Measurements from ENCODE around the gene ALAS1. TPM values are rescaled to one million over a fixed set of nuclear protein-coding genes. Genes with fewer than 3 reads are reported as not detected.

Gene ALAS1
- total RNA-seq, 1 donor: 20.4 TPM

GRCh38 chr3:52203701-52204100 is 5.7 kb downstream of the ALAS1 start:
- no peaks in the 10 kb centered on the region for H3K9me3 ChIP-seq (ENCODE audit: low read depth, low read length)
- H3K4me3 ChIP-seq (ENCODE audit: low read length): no peak overlapping the region
- H3K4me1 ChIP-seq (ENCODE audit: insufficient read depth, low read length): peaks cover 64% of the 10 kb centered on the region
- no peaks in the 10 kb centered on the region for H3K27me3 ChIP-seq (ENCODE audit: insufficient read depth, low read length)

GRCh38 chr3:52204337-52205073 is 6.5 kb downstream of the ALAS1 start:
- Histone ChIP-seq H3K9me3 (ENCODE audit: low read depth, low read length) (no peaks in the 10 kb centered on the region), H3K27me3 (ENCODE audit: insufficient read depth, low read length) (no peaks in the 10 kb centered on the region), H3K4me1 (ENCODE audit: insufficient read depth, low read length) (peaks cover 56% of the 10 kb centered on the region), H3K4me3 (ENCODE audit: low read length) (no peak overlapping the region)

GRCh38 chr3:52205727-52206372 is 7.9 kb downstream of the ALAS1 start:
- H3K4me3 ChIP-seq (ENCODE audit: low read length): no peak overlapping the region
- H3K4me1 ChIP-seq (ENCODE audit: insufficient read depth, low read length): peaks cover 57% of the 10 kb centered on the region
- no peaks in the 10 kb centered on the region for H3K27me3 ChIP-seq (ENCODE audit: insufficient read depth, low read length)
- no peaks in the 10 kb centered on the region for H3K9me3 ChIP-seq (ENCODE audit: low read depth, low read length)

- Histone ChIP-seq H3K4me3 (ENCODE audit: low read length) (no peak overlapping the region), H3K4me1 (ENCODE audit: insufficient read depth, low read length) (peaks cover 45% of the 10 kb centered on the region), H3K9me3 (ENCODE audit: low read depth, low read length) (no peaks in the 10 kb centered on the region), H3K27me3 (ENCODE audit: insufficient read depth, low read length) (no peaks in the 10 kb centered on the region)
Measured at GRCh38 chr3:52208556-52208955, 10.6 kb downstream of the ALAS1 start.

GRCh38 chr3:52210037-52210436 is 12.1 kb downstream of the ALAS1 start:
- no peaks in the 10 kb centered on the region for H3K9me3 ChIP-seq (ENCODE audit: low read depth, low read length)
- H3K4me1 ChIP-seq (ENCODE audit: insufficient read depth, low read length): peaks cover 31% of the 10 kb centered on the region
- H3K4me3 ChIP-seq (ENCODE audit: low read length): no peak overlapping the region

GRCh38 chr3:52210550-52211046 is 12.6 kb downstream of the ALAS1 start:
- no peaks in the 10 kb centered on the region for H3K9me3 ChIP-seq (ENCODE audit: low read depth, low read length)
- H3K4me1 ChIP-seq (ENCODE audit: insufficient read depth, low read length): peaks cover 29% of the 10 kb centered on the region
- no peak overlapping the region for H3K4me3 ChIP-seq (ENCODE audit: low read length)

More at GRCh38 chr3:52210037-52210436, 12.1 kb downstream of the ALAS1 start:
- H3K27me3 ChIP-seq (ENCODE audit: insufficient read depth, low read length): no peaks in the 10 kb centered on the region

GRCh38 chr3:52211268-52211891 is 13.4 kb downstream of the ALAS1 start:
- H3K9me3 ChIP-seq (ENCODE audit: low read depth, low read length): no peaks in the 10 kb centered on the region
- no peak overlapping the region for H3K4me3 ChIP-seq (ENCODE audit: low read length)
- H3K27me3 ChIP-seq (ENCODE audit: insufficient read depth, low read length): no peaks in the 10 kb centered on the region
- peaks cover 35% of the 10 kb centered on the region for H3K4me1 ChIP-seq (ENCODE audit: insufficient read depth, low read length)

More at GRCh38 chr3:52210550-52211046, 12.6 kb downstream of the ALAS1 start:
- H3K27me3 ChIP-seq (ENCODE audit: insufficient read depth, low read length): no peaks in the 10 kb centered on the region

GRCh38 chr3:52213005-52213404 is 15.0 kb downstream of the ALAS1 start:
- H3K27me3 ChIP-seq (ENCODE audit: insufficient read depth, low read length): no peaks in the 10 kb centered on the region
- no peak overlapping the region for H3K4me3 ChIP-seq (ENCODE audit: low read length)
- H3K4me1 ChIP-seq (ENCODE audit: insufficient read depth, low read length): peaks cover 51% of the 10 kb centered on the region
- H3K9me3 ChIP-seq (ENCODE audit: low read depth, low read length): no peaks in the 10 kb centered on the region

- Histone ChIP-seq H3K4me1 (ENCODE audit: insufficient read depth, low read length) (peaks cover 60% of the 10 kb centered on the region), H3K9me3 (ENCODE audit: low read depth, low read length) (no peaks in the 10 kb centered on the region), H3K4me3 (ENCODE audit: low read length) (no peak overlapping the region), H3K27me3 (ENCODE audit: insufficient read depth, low read length) (no peaks in the 10 kb centered on the region)
Measured at GRCh38 chr3:52213901-52214300, 15.9 kb downstream of the ALAS1 start.

GRCh38 chr3:52215351-52215750 is 17.4 kb downstream of the ALAS1 start:
- Histone ChIP-seq H3K4me1 (ENCODE audit: insufficient read depth, low read length) (peaks cover 64% of the 10 kb centered on the region), H3K27me3 (ENCODE audit: insufficient read depth, low read length) (no peaks in the 10 kb centered on the region), H3K4me3 (ENCODE audit: low read length) (no peak overlapping the region), H3K9me3 (ENCODE audit: low read depth, low read length) (no peaks in the 10 kb centered on the region)

- Histone ChIP-seq H3K27me3 (ENCODE audit: insufficient read depth, low read length) (no peaks in the 10 kb centered on the region), H3K4me3 (ENCODE audit: low read length) (no peak overlapping the region), H3K4me1 (ENCODE audit: insufficient read depth, low read length) (peaks cover 64% of the 10 kb centered on the region), H3K9me3 (ENCODE audit: low read depth, low read length) (no peaks in the 10 kb centered on the region)
Measured at GRCh38 chr3:52216585-52217408, 18.8 kb downstream of the ALAS1 start.

- Histone ChIP-seq H3K9me3 (ENCODE audit: low read depth, low read length) (no peaks in the 10 kb centered on the region), H3K4me3 (ENCODE audit: low read length) (no peak overlapping the region), H3K27me3 (ENCODE audit: insufficient read depth, low read length) (no peaks in the 10 kb centered on the region), H3K4me1 (ENCODE audit: insufficient read depth, low read length) (peaks cover 63% of the 10 kb centered on the region)
Measured at GRCh38 chr3:52217409-52217805, 19.4 kb downstream of the ALAS1 start.

- H3K4me3 ChIP-seq (ENCODE audit: low read length): no peak overlapping the region
- H3K27me3 ChIP-seq (ENCODE audit: insufficient read depth, low read length): no peaks in the 10 kb centered on the region
- H3K4me1 ChIP-seq (ENCODE audit: insufficient read depth, low read length): peaks cover 66% of the 10 kb centered on the region
- H3K9me3 ChIP-seq (ENCODE audit: low read depth, low read length): no peaks in the 10 kb centered on the region
Measured at GRCh38 chr3:52218026-52218425, 20.1 kb downstream of the ALAS1 start.

- Histone ChIP-seq H3K4me1 (ENCODE audit: insufficient read depth, low read length) (peaks cover 68% of the 10 kb centered on the region), H3K27me3 (ENCODE audit: insufficient read depth, low read length) (no peaks in the 10 kb centered on the region), H3K9me3 (ENCODE audit: low read depth, low read length) (no peaks in the 10 kb centered on the region), H3K4me3 (ENCODE audit: low read length) (no peak overlapping the region)
Measured at GRCh38 chr3:52218454-52218853, 20.5 kb downstream of the ALAS1 start.

Data from mononuclear cell (primary cell).